ENCODE results near the gene OTOA. TPM values are rescaled to one million over a fixed set of nuclear protein-coding genes. Genes with fewer than 3 reads are reported as not detected.
A peak's percentile ranks its signal among the peaks of the same experiment; 100 is the strongest.

The OTOA gene
- total RNA-seq, 1 donor from 2014 or later = 0.11 TPM

DNA sequence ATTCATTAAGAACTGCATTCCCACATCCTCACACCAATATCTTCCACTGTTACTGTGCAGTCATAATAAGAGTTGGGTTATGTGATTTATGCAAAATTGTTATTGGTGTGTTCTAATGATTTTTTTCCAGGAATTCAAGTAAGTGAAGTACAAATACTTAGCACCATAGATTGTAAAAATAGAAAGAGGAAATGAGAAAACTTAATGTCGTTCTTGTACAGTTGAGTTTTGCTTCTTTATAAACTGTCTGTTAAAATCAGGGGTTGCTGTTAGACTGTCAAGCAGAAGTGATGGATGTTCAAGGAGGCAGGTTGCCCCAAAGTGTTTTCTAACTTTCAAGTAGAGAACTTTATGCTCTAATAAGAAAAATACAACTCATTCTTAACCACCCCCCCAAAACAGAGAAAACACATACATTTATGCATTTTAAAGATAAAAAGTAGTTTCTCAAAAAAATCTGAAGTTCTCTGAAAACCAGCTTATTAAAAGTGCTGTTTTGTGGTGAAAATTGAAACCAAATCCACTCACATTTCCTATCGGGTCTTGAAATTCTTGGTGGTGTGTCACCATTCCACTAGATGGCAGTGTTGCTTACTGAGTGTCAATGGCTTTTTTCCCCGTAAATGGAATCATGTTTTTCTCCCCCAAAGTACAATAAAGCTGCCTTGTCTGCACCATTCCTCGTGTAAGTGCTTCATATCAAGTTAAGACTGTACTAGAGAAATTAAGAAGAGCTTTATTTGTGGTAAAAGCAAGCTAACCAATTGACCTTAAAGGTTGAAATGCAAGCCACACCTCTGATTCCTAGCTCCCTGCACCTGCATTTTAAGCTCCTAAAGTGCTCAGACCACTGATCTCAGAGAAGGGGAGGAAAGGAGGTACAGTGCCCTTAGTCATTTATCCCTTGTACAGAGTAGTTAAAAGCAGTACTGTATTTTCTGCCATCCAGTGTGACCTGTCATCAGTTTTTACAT is 6.7 kb upstream of the OTOA start:
- Mint-ChIP-seq H3K4me3 (ENCODE audit: unreplicated experiment) (no peak overlapping the region), H3K27me3 (ENCODE audit: low read depth, unreplicated experiment) (no peaks in the 10 kb centered on the region), H3K36me3 (ENCODE audit: low read depth, unreplicated experiment) (peaks cover 2% of the 10 kb centered on the region), H3K27ac (ENCODE audit: unreplicated experiment) (no peak overlapping the region), H3K9me3 (ENCODE audit: unreplicated experiment) (no peaks in the 10 kb centered on the region), H3K4me1 (ENCODE audit: low read depth, unreplicated experiment) (peaks cover 7% of the 10 kb centered on the region)
- H3K27ac ChIP-seq (ENCODE audit: low read depth, low read length) = no peak overlapping the region
- FAIRE-seq (peak; percentile 39), DNase-seq (ENCODE audit: low read depth) (peak; percentile 23)
- H3K4me3 ChIP-seq (ENCODE audit: insufficient read depth, low read depth, low read length) = no peak overlapping the region
- no peaks in the 10 kb centered on the region for H3K9me3 ChIP-seq (ENCODE audit: insufficient read depth, low read depth, low read length)
- peaks cover 8% of the 10 kb centered on the region for H3K36me3 ChIP-seq (ENCODE audit: insufficient read depth, low read length)
- no peaks in the 10 kb centered on the region for H3K4me1 ChIP-seq (ENCODE audit: insufficient read depth, low read length)
- no peak overlapping the region for H3K9ac ChIP-seq (ENCODE audit: low read length)
- no peak overlapping the region for H2AFZ ChIP-seq (ENCODE audit: low read depth, low read length)
- no peak overlapping the region for H3K4me2 ChIP-seq (ENCODE audit: low read length)
- H3K27me3 ChIP-seq (ENCODE audit: insufficient read depth, low read length) = no peaks in the 10 kb centered on the region
- peaks cover 20% of the 10 kb centered on the region for H4K20me1 ChIP-seq (ENCODE audit: insufficient read depth, low read length)
- TF ChIP-seq CTCF (IDR thresholded peaks at IDR 0.05; ENCODE audit: insufficient read depth, low read depth, low read length) (peak; percentile 96), EZH2 (IDR thresholded peaks at IDR 0.05; ENCODE audit: insufficient read depth, low read length) (no peak)
- no peaks in the 10 kb centered on the region for H3K79me2 ChIP-seq (ENCODE audit: insufficient read depth, low read length)

DNA sequence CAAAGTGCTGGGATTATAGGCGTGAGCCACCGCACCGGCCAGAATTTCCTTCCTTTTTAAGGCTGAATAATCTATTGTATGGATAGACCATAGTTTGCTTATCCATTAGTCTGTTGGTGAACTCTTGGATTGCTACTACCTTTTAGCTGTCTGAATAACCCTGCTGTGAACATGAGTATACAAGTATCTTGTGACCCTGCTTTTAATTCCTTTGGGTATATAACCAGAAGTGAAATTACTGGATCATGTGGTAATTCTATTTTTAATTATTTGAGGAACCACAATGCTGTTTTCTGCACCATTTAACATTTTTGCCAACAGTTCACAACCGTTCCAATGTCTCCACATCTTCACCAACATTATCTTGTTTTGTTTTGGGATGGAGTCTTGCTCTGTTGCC is 4.6 kb upstream of the OTOA start:
- no peaks in the 10 kb centered on the region for H3K27me3 ChIP-seq (ENCODE audit: insufficient read depth, low read length)
- peaks cover 8% of the 10 kb centered on the region for H3K36me3 ChIP-seq (ENCODE audit: insufficient read depth, low read length)
- no peaks in the 10 kb centered on the region for H3K9me3 ChIP-seq (ENCODE audit: insufficient read depth, low read depth, low read length)
- TF ChIP-seq EZH2 (IDR thresholded peaks at IDR 0.05; ENCODE audit: insufficient read depth, low read length) (no peak), CTCF (IDR thresholded peaks at IDR 0.05; ENCODE audit: insufficient read depth, low read depth, low read length) (no peak)
- no peak overlapping the region for H3K27ac Mint-ChIP-seq (ENCODE audit: unreplicated experiment)
- DNase-seq (ENCODE audit: low read depth) = no peak
- H3K79me2 ChIP-seq (ENCODE audit: insufficient read depth, low read length) = no peaks in the 10 kb centered on the region
- H3K4me2 ChIP-seq (ENCODE audit: low read length) = no peak overlapping the region
- peaks cover 13% of the 10 kb centered on the region for H4K20me1 ChIP-seq (ENCODE audit: insufficient read depth, low read length)
- no peak overlapping the region for H2AFZ ChIP-seq (ENCODE audit: low read depth, low read length)
- H3K4me1 ChIP-seq (ENCODE audit: insufficient read depth, low read length) = no peaks in the 10 kb centered on the region
- H3K4me1 Mint-ChIP-seq (ENCODE audit: low read depth, unreplicated experiment) = peaks cover 5% of the 10 kb centered on the region
- FAIRE-seq = no peak
- H3K4me3 ChIP-seq (ENCODE audit: insufficient read depth, low read depth, low read length) = no peak overlapping the region
- H3K27me3 Mint-ChIP-seq (ENCODE audit: low read depth, unreplicated experiment) = peaks cover 2% of the 10 kb centered on the region
- no peaks in the 10 kb centered on the region for H3K9me3 Mint-ChIP-seq (ENCODE audit: unreplicated experiment)
- no peak overlapping the region for H3K27ac ChIP-seq (ENCODE audit: low read depth, low read length)
- H3K4me3 Mint-ChIP-seq (ENCODE audit: unreplicated experiment) = no peak overlapping the region
- no peak overlapping the region for H3K9ac ChIP-seq (ENCODE audit: low read length)
- no peaks in the 10 kb centered on the region for H3K36me3 Mint-ChIP-seq (ENCODE audit: low read depth, unreplicated experiment)

Data from astrocyte (in vitro differentiated cells and primary cell).